GM18868 (cell line): ENCODE measurements around the gene ITGA3.

Source experiments
- ATAC-seq: cut with Tn5 transposase; IDR thresholded peaks from one replicate; pipeline ENCODE4 v1.9.1; 2021; ENCODE audit warnings: mild to moderate bottlenecking, moderate library complexity; ENCODE audit not compliant: unreplicated experiment

Gene ITGA3

GRCh38 chr17:50106393-50107131, 50.7 kb downstream of the ITGA3 start:
- ATAC-seq, result no peak

- no peak for ATAC-seq
These were observed 52.0 kb downstream of the ITGA3 start for GRCh38 chr17:50107790-50108414.

GRCh38 chr17:50108556-50108955, 52.6 kb downstream of the ITGA3 start:
- no peak for ATAC-seq

- no peak for ATAC-seq
These were observed 53.3 kb downstream of the ITGA3 start for GRCh38 chr17:50109207-50109606.

GRCh38 chr17:50109785-50110184, 53.9 kb downstream of the ITGA3 start:
- no peak for ATAC-seq

- ATAC-seq, result no peak
These were observed 54.9 kb downstream of the ITGA3 start for GRCh38 chr17:50110591-50111349.

- ATAC-seq, result no peak
These were observed 56.1 kb downstream of the ITGA3 start for GRCh38 chr17:50111673-50112655.

GRCh38 chr17:50112694-50113093, 56.8 kb downstream of the ITGA3 start:
- ATAC-seq, result no peak

- ATAC-seq, result no peak
These were observed 57.9 kb downstream of the ITGA3 start for GRCh38 chr17:50113624-50114320.

GRCh38 chr17:50114401-50114800, 58.5 kb downstream of the ITGA3 start:
- ATAC-seq, result no peak

- ATAC-seq, result no peak
These were observed 59.0 kb downstream of the ITGA3 start for GRCh38 chr17:50114849-50115357.

GRCh38 chr17:50115756-50116155, 59.8 kb downstream of the ITGA3 start:
- ATAC-seq, result no peak

GRCh38 chr17:50117202-50118051, 61.5 kb downstream of the ITGA3 start:
- peak; percentile 45 for ATAC-seq

GRCh38 chr17:50118076-50118827, 62.3 kb downstream of the ITGA3 start:
- no peak for ATAC-seq

- no peak for ATAC-seq
These were observed 62.9 kb downstream of the ITGA3 start for GRCh38 chr17:50118828-50119218.

- no peak for ATAC-seq
These were observed 64.8 kb downstream of the ITGA3 start for GRCh38 chr17:50120475-50121253.

GRCh38 chr17:50122945-50123344, 67.0 kb downstream of the ITGA3 start:
- no peak for ATAC-seq
